Islet precursor cell (in vitro differentiated cells): ENCODE measurements around the gene EPB41L4A.

Experiments used
- DNase-seq: peaks from one replicate; pipeline ENCODE4 v3.0.0-alpha.2; 2018

EPB41L4A gene

DNA sequence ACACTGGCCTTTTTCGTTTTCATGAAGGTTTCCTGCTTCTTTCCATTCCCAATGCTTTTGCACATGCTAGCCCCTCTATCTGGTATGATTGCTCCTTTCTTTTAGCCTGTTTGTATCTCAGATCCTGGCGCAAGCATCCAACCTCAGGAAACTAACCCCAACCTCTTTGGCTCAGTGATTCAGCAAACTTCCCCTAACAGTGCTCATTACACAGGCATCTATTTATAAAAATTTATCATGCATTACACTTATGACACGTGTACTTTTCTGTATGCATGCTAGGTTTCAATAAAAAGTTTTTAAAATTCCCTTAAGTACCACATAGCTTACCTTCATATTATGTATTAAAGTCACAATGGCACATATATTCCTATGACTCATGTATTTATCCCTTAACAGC, 218.9 kb downstream of the EPB41L4A start:
- no peak for DNase-seq

DNA sequence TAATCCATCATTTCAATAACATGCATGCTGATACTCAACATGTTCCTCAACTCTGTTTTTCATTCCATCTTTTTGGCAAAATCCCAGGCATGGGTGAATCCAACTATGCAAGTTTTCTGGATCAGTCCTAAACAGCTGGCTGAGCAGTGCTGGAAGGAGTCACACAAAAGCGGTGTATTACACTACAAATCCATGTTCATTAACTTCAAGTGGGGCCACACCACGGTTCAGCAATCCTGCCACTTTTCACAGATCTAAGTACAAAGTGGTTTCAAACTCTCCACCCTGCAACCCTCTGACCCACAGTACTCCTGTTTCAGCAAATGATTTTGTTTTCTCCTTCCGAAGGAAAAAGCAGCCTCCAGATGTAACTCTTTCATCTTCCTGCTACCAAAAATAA, 222.5 kb downstream of the EPB41L4A start:
- no peak for DNase-seq

DNA sequence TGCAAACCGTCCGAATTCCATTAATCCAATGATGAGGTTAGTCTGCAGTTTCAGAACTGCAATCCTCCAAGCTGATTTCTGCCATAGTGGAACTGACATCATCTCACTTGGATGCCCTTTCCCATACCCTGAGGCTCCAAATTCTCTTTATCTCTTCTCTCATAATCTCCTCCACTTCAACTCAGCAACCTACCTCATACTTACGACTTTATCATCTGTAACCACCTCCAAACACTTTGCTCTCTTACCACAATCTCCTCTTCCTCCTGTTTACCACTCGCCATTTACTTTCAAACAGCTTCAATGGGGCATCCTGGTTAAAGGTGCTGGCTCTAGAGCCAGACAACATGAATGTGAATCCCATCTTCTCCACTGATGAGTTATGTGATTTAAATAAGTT, 223.2 kb downstream of the EPB41L4A start:
- no peak for DNase-seq

- no peak for DNase-seq
Observed at GRCh38 chr5:112192866-112193265, 226.2 kb downstream of the EPB41L4A start.

DNA sequence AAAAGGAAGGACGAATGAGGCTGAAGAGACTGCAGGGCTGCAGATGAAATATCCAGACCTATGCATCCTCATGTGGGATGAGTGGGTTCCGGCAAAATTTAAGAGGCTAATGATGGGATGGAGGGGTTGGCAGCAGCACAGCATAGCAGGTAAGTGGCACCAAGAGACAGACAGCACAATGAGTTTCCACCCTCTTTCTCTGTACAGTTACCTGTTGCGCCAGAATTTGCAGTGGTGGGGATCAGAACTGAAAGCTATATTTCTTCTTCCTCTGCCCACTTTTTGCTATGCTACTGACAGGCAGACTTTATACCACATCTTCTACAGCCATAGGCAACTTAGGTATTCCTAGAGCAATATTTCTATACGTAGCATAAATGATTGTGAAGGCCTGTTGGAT, 227.0 kb downstream of the EPB41L4A start:
- no peak for DNase-seq

GRCh38 chr5:112189391-112189790, 229.7 kb downstream of the EPB41L4A start:
- no peak for DNase-seq

GRCh38 chr5:112186401-112186990, 232.6 kb downstream of the EPB41L4A start:
- DNase-seq, result no peak

DNA sequence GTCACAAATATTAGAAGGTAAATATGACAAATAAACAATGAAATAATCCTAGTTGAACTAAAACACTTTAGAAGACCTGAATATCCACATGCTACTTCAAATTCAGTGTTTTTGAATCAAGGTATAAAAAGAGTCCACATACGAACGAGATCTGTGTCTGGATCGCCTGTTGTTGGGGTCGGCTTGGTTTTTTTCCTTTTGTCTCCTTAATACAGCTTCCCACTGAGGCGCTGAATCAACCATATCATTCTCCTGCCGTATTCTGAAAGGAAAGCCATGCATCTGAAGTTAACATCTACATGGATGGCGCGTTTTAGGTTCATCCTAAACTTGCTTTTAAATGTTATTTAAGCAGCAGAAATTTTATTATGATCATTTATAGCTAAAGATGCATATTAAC, 235.2 kb downstream of the EPB41L4A start:
- no peak for DNase-seq

DNA sequence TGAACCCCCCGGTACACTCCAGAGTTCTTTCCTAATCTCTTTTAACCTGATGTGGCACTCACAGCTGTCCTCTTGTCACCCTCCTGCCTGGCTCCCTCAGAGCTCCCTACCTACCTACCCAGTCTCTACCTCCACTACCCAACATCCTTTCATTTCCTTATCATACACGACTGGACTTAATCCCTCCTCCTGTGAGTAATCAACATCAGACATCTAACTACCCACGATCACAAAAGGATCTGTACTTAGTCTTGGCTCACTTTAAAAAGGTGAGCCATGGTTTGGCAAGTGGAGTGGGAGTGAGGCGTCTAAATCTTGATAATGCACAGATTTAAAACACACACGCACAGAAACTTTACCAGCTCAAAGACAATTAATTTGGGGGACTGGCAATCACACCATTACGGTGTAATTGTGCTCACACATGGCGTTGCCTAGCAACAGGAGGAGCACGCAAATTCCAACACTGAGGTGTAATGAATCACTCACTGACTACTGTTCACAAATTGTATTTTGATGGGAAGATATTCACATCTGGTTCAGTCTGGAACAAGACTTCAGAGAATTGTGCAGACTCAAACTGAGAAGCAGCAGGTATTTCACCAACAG, 235.9 kb downstream of the EPB41L4A start:
- DNase-seq, result no peak

DNA sequence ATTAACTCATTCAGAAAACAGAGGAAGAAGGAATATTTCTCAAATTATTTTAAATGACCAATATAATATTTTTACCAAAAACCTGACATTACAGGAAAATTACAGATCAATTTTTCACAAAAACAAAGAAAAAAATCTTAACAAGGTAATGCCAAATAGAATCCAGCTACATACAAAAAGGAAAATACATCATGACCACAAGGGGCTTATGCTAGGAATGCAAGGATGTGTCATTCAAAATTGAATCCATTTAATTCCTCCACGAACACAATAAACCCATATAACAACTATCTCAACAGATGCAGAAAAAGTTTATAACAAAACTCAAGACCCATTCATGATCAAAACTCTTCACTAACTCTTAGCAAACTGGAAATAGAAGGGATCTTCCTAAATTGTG, 239.8 kb downstream of the EPB41L4A start:
- DNase-seq, result no peak

- DNase-seq, result no peak
Observed at GRCh38 chr5:112174959-112175594, 244.0 kb downstream of the EPB41L4A start.

GRCh38 chr5:112165897-112166737, 253.0 kb downstream of the EPB41L4A start:
- DNase-seq, result peak; percentile 97

DNA sequence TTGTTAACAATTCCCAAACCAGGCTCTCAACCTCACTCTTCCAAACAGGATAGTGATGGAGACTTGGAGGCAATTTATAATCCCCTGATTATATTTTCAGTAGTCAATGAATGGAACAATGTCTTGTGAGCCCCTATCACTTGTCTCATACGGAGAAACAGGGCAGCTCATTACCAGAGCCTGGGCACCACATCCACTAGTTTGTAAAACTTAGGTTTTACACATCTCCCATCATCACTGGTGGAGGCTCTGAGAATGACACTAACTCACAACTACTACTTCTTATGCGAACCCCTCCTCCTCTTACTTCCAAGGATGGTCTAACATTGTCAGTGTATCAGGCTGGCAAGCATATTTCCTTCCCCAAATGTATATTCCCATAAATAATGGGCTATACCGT, 253.7 kb downstream of the EPB41L4A start:
- no peak for DNase-seq

DNA sequence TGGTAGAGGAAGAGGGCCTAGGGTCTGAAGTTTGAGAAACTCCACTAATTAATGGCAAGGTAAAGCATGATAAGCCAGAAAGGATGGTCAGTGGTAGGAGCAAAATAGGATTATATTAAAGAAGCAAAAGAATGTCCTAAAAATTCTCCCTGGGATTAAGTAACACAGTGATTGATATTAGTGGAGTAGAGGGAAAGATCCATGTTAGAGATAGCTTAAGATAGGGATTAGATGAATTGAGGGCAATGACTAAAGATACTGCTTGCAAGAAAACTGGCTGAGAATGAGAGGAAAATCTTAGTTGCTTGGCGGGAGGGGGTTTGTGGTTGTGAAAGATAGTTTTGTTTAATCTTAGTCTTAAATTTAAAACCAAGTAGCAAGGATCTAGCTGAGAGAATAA, 255.6 kb downstream of the EPB41L4A start:
- no peak for DNase-seq

DNA sequence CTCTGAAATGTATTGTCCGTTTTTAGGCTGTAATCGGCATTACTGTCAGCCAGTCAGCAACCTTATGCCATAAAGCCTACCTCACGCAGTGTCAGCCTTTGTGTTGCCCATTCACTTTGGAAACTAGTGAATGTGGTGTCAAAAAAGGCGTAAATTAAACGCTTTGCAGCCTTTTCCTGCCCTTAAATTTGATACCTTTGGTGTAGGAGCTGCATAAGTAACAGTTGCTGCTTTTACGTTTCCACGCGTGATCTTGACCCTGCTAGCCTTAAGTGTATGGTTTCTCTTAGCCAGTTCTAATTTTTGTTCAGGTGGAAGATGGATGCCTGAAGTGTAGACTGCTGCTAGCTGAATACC, 257.7 kb downstream of the EPB41L4A start:
- DNase-seq, result no peak

DNA sequence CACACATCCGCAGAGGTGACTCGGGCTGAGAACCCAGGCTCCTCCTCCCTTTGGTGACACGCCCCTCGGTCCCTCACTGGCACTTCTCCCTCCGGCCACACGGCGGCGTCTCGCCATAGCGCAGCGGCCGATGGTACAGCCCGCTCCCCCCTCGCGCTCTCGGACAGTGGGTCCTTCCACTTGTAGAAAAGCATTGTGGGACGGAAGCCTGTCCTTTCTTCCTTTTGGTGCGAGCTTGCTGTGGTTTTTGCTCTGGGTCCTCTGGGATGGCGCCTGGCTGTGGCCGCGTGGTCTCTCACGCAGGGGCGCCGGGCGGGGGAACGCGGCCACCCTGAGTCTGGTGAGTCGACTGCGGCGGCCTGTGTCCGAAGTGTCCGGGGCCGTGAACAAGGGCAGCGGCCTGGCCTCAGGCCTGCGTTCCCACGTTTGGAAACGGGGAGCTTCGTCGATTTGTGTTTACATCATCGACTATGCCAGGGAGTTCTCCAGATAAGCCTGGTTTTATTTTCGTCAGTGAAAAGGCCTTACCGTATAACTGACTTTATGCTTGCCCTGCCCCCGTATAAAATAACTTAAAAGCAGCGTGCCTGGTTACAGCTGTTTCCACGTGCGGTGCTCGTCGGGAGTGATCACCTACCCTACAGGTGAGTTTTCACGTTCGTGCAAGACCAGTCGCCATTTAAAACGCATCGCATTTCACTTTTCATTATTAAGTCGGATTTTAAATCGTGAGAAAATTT, 258.3 kb downstream of the EPB41L4A start:
- peak; percentile 95 for DNase-seq

GRCh38 chr5:112159435-112159834, 259.6 kb downstream of the EPB41L4A start:
- DNase-seq, result no peak

- DNase-seq, result no peak
Observed at GRCh38 chr5:112156211-112156610, 262.9 kb downstream of the EPB41L4A start.

GRCh38 chr5:112154940-112155686, 264.0 kb downstream of the EPB41L4A start:
- DNase-seq, result no peak

GRCh38 chr5:112149727-112150126, 269.4 kb downstream of the EPB41L4A start:
- no peak for DNase-seq

- DNase-seq, result peak; percentile 62
Observed at GRCh38 chr5:112146323-112147226, 272.5 kb downstream of the EPB41L4A start.
